ENCODE data around the gene DVL1. TPM values are rescaled to one million over a fixed set of nuclear protein-coding genes. Genes with fewer than 3 reads are reported as not detected.

DVL1 gene
- total and polyA plus RNA-seq, 10 of the 15 experiments (the other 5 are each of a cell fraction or from before 2014, with no cell fraction given) = 0.10 to 31.1 (median 4.6) TPM

GRCh38 chr1:1360506-1361169, 11.4 kb upstream of the DVL1 start:
- no TSS peak for BruUV-seq (replicated peaks)
- no peak for DNase-seq (ENCODE audit: low read depth, low spot score)
- TF ChIP-seq WRNIP1 (IDR thresholded peaks at IDR 0.05; ENCODE audit: borderline replicate concordance, low read depth, low read length) (no peak), PAX5 (IDR thresholded peaks at IDR 0.05; ENCODE audit: borderline replicate concordance, low read depth, low read length) (peak; percentile 20; the same call in 1 of the 2 replicates)
- POLR2A ChIA-PET = no interaction called here
- SMC1A ChIA-PET (ENCODE audit: uncharacterized antibody, unreplicated experiment) = no interaction called here
- ATAC-seq = no peak
- intact Hi-C loops (cut with micrococcal nuclease; ENCODE audit: unreplicated experiment) = no loop called here
- H3K4me3 ChIP-seq = no peak overlapping the region
- H3K36me3 ChIP-seq (ENCODE audit: control insufficient read depth in 2 of 2, insufficient read depth in 2 of 2, low read length in 1 of 2) = no peaks in the 10 kb centered on the region
- no peak overlapping the region for H3K27ac ChIP-seq (ENCODE audit: control insufficient read depth, insufficient read depth)
- H3K79me2 ChIP-seq (ENCODE audit: control insufficient read depth, insufficient read depth, low read length) = no peaks in the 10 kb centered on the region
- H4K20me1 ChIP-seq (ENCODE audit: control insufficient read depth, insufficient read depth) = no peaks in the 10 kb centered on the region
- H3K9me3 ChIP-seq (replicated peaks; ENCODE audit: control insufficient read depth, insufficient read depth, low read length) = no peaks in the 10 kb centered on the region
- CTCF ChIA-PET = no interaction called here
- H2AFZ ChIP-seq (ENCODE audit: control insufficient read depth, low read depth, low read length) = no peak overlapping the region
- H3K4me2 ChIP-seq (ENCODE audit: control insufficient read depth, insufficient read depth) = no peak overlapping the region
- H3K9ac ChIP-seq (ENCODE audit: control insufficient read depth, insufficient read depth, low read length) = no peak overlapping the region
- in situ Hi-C loops (cut with MboI) = no loop called here
- FAIRE-seq = no peak
- WGBS (ENCODE audit: insufficient coverage, insufficient replicate concordance, low lambda C conversion rate, missing lambda C conversion rate) = 77% methylated on average over 20 of the region's 20 CpGs
- peaks cover 5% of the 10 kb centered on the region for H3K4me1 ChIP-seq (ENCODE audit: control insufficient read depth, insufficient read depth, low read length)
- RAD21 ChIA-PET (ENCODE audit: unreplicated experiment) = no interaction called here
- H3K27me3 ChIP-seq (replicated peaks in 1 of 2; ENCODE audit: control insufficient read depth in 2 of 2, insufficient read depth in 2 of 2, low read length in 1 of 2) = no peaks in the 10 kb centered on the region

- TF ChIP-seq TCF3 (IDR thresholded peaks at IDR 0.05; ENCODE audit: borderline replicate concordance, insufficient read depth, low read depth, low read length) (no peak), BRCA1 (IDR thresholded peaks at IDR 0.05; ENCODE audit: low read depth, low read length) (no peak), BACH1 (IDR thresholded peaks at IDR 0.05; ENCODE audit: borderline replicate concordance) (no peak), JUNB (IDR thresholded peaks at IDR 0.05) (no peak), ZNF622 (IDR thresholded peaks at IDR 0.05) (no peak), PAX8 (IDR thresholded peaks at IDR 0.05) (no peak), RELA (IDR thresholded peaks at IDR 0.05; ENCODE audit: borderline replicate concordance, partially characterized antibody) (no peak), TARDBP (IDR thresholded peaks at IDR 0.05; ENCODE audit: borderline replicate concordance) (no peak), MTA2 (IDR thresholded peaks at IDR 0.05; ENCODE audit: low read depth) (no peak), SUPT20H (IDR thresholded peaks at IDR 0.05; ENCODE audit: borderline replicate concordance, control insufficient read depth, low read depth, low read length) (no peak), SRF (IDR thresholded peaks at IDR 0.05; ENCODE audit: low read depth in 2 of 2, low read length in 2 of 2) (no peak)
- Histone ChIP-seq H3K79me2 (ENCODE audit: control insufficient read depth, insufficient read depth, low read length) (no peaks in the 10 kb centered on the region), H2AFZ (ENCODE audit: control insufficient read depth, low read depth, low read length) (no peak overlapping the region), H3K9me3 (replicated peaks; ENCODE audit: control insufficient read depth, insufficient read depth, low read length) (no peaks in the 10 kb centered on the region), H3K27me3 (replicated peaks in 1 of 2; ENCODE audit: control insufficient read depth in 2 of 2, insufficient read depth in 2 of 2, low read length in 1 of 2) (no peaks in the 10 kb centered on the region), H3K27ac (ENCODE audit: control insufficient read depth, insufficient read depth) (no peak overlapping the region), H4K20me1 (ENCODE audit: control insufficient read depth, insufficient read depth) (no peaks in the 10 kb centered on the region), H3K4me2 (ENCODE audit: control insufficient read depth, insufficient read depth) (no peak overlapping the region), H3K4me1 (ENCODE audit: control insufficient read depth, insufficient read depth, low read length) (peaks cover 5% of the 10 kb centered on the region), H3K9ac (ENCODE audit: control insufficient read depth, insufficient read depth, low read length) (no peak overlapping the region), H3K36me3 (ENCODE audit: control insufficient read depth in 2 of 2, insufficient read depth in 2 of 2, low read length in 1 of 2) (no peaks in the 10 kb centered on the region), H3K4me3 (no peak overlapping the region)
- CTCF ChIA-PET = interaction anchor here (1.7 kb wide), 1 partner anchor 11 kb away, joined by 8 read pairs; no protein-coding TSS in a partner anchor
- in situ Hi-C loops (cut with MboI) (no loop called here), intact Hi-C loops (cut with micrococcal nuclease; ENCODE audit: unreplicated experiment) (no loop called here)
- no peak for FAIRE-seq
- no peak for DNase-seq (ENCODE audit: low read depth, low spot score)
- no peak for ATAC-seq
- RAD21 ChIA-PET (ENCODE audit: unreplicated experiment) = no interaction called here
- 47% methylated on average over 19 of the region's 28 CpGs for WGBS (ENCODE audit: insufficient coverage, insufficient replicate concordance, low lambda C conversion rate, missing lambda C conversion rate)
- POLR2A ChIA-PET = no interaction called here
- SMC1A ChIA-PET (ENCODE audit: uncharacterized antibody, unreplicated experiment) = no interaction called here
- no TSS peak for BruUV-seq (replicated peaks)
These were observed 10.6 kb upstream of the DVL1 start for GRCh38 chr1:1359664-1360468.
